Activated naive CD4-positive, alpha-beta T cell treated with anti-CD3 and anti-CD28 coated beads, Interleukin-2, amount 10 ng/mL, durations not matched to agents 7 days and 5 days (primary cell): ENCODE measurements around the gene RNPS1.

ENCODE experiments used
- CTCF ChIA-PET: fragments of 350-600 bp; sonication (Branson Sonifier 250); formaldehyde crosslinking; loops from one replicate; lab custom pipeline; 2021; ENCODE audit warnings: antibody characterized with exemption; lab: Charles Lee
- DNase-seq: peaks from one replicate; pipeline ENCODE4 v3.0.0-alpha.2; 2020
- H3K27ac Mint-ChIP-seq: one replicate; pipeline ENCODE4 v1.8.0; 2021; ENCODE audit warnings: mild to moderate bottlenecking, moderate library complexity, mixed read lengths
- H3K27me3 Mint-ChIP-seq: one replicate; pipeline ENCODE4 v1.8.0; 2021; ENCODE audit warnings: mild to moderate bottlenecking, mixed read lengths
- H3K36me3 Mint-ChIP-seq: one replicate; pipeline ENCODE4 v1.8.0; 2021; ENCODE audit warnings: mixed read lengths
- H3K4me1 Mint-ChIP-seq: one replicate; pipeline ENCODE4 v1.8.0; 2021; ENCODE audit warnings: mixed read lengths
- H3K4me3 Mint-ChIP-seq: one replicate; pipeline ENCODE4 v1.8.0; 2021; ENCODE audit warnings: mild to moderate bottlenecking, moderate library complexity, mixed read lengths
- H3K9me3 Mint-ChIP-seq: one replicate; pipeline ENCODE4 v1.8.0; 2021; ENCODE audit warnings: mixed read lengths

RNPS1 gene

DNA sequence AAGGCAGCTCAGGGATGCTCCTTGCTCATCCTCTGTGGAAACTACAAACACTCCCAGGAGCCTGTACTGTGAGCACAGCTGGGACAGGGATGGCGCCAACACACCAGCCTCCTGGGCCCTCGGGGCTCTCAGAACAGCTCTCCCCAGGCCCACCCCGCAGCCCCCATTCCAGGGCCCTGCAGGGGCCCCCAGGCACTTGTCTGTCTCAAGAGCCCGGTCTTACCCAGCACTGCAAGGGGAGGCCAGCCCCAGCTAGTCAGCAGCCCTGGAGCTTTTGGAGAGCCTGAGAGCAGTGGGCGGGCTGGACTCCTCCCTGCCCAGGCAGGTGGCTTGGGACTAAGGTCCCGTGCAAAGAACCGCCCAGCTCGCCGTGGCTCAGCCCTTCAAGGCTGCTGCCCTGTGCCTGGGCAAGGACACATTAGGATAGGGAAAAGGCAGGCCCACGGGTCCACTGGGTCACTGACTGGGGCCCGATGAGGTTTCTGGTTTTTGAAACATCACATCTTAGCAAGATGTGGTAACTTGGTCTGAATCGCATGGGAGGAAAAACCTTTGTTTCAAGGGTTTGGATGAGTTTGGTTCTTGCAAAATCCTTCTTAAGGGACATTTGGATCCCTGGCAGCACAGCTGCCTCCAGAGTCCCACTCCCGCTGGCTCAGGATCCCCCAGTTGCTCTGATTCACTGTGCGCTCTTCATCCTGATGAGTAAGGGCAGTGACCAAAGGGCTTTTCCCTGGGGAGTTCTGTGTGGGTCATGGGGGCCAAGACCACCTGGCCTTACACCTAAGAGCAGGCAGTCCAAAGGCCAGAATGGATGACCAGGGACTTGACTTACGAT lies 28.9 kb downstream of the RNPS1 start:
- no peak for DNase-seq
- peaks cover 5% of the 10 kb centered on the region for H3K4me1 Mint-ChIP-seq
- H3K27me3 Mint-ChIP-seq, result peaks cover 38% of the 10 kb centered on the region
- no peak overlapping the region for H3K27ac Mint-ChIP-seq
- H3K4me3 Mint-ChIP-seq, result no peak overlapping the region
- no peaks in the 10 kb centered on the region for H3K9me3 Mint-ChIP-seq
- CTCF ChIA-PET, result no interaction called here
- H3K36me3 Mint-ChIP-seq, result peaks cover 12% of the 10 kb centered on the region

DNA sequence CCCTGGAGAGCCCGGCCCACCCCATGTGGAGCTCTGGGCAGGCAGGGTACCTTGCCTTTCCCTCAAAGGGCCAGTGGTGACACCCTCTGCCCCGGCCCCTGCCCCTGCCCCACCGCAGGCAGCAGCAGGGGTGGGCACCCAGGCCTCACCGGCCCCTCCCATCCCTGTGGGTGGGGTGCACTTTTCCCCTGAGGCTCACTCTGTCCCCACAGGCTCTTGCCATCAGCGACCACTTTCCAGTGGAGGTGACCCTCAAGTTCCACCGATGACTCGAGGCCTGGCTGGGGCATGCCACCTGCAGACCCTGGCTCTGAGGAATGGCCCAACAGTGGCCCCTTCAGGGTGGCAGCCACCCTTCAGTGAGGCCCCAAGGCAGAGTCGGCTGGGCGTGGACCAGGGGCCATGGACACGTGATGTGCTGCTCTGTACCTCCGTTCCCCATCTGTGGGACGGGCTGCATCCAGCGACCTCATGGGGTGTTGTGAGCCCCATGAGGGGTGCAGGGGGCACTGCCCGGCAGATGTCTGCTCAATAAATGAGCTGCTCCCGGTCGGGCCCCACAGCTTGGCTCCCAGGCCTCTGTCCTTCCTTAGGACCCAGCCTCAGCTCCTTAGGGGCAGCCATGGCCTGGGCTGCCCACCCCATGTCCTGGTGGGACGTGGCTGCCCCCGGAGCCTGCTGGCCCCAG lies 29.6 kb downstream of the RNPS1 start:
- Mint-ChIP-seq H3K36me3 (peaks cover 10% of the 10 kb centered on the region), H3K9me3 (no peaks in the 10 kb centered on the region), H3K27me3 (peaks cover 38% of the 10 kb centered on the region), H3K4me1 (peaks cover 3% of the 10 kb centered on the region), H3K27ac (no peak overlapping the region), H3K4me3 (no peak overlapping the region)
- CTCF ChIA-PET, result no interaction called here
- DNase-seq, result no peak

DNA sequence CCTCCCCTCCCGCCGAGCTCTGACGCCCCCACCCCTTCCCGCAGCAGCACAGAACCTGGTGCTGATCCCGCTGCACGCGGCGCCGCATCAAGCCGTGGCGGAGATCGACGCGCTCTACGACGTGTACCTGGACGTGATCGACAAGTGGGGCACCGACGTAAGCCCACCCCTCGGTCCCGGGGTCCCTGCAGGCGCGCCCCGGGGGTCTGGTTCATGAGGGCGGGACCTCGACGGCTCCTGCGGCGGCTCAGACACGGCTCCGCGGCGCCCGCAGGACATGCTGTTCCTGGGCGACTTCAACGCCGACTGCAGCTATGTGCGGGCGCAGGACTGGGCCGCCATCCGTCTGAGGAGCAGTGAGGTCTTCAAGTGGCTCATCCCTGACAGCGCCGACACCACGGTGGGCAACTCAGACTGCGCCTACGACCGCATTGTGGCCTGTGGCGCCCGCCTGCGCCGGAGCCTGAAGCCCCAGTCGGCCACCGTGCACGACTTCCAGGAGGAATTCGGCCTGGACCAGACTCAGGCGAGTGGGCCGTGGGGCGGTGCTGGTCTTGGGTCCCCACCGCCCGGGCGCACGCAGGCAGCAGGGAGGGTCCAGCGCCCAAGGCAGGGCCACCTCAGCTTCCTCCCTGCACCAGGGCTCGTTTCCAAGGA lies 30.3 kb downstream of the RNPS1 start:
- H3K9me3 Mint-ChIP-seq, result no peaks in the 10 kb centered on the region
- CTCF ChIA-PET, result no interaction called here
- H3K27ac Mint-ChIP-seq, result no peak overlapping the region
- no peak for DNase-seq
- peaks cover 3% of the 10 kb centered on the region for H3K4me1 Mint-ChIP-seq
- H3K4me3 Mint-ChIP-seq, result no peak overlapping the region
- peaks cover 10% of the 10 kb centered on the region for H3K36me3 Mint-ChIP-seq
- peaks cover 38% of the 10 kb centered on the region for H3K27me3 Mint-ChIP-seq

DNA sequence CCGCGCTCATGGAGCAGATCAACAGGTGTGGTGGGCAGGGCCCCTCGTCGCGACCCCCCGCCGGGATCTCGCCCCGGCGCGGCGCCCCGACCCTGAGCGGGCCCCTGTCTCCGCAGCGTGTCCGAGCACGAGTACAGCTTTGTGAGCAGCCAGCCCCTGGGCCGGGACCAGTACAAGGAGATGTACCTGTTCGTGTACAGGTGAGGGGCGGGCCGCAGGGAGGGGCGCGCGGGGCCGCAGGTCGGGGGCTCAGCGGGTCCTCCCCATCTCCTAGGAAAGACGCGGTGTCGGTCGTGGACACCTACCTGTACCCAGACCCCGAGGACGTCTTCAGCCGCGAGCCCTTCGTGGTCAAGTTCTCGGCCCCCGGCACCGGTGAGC lies 30.8 kb downstream of the RNPS1 start:
- Mint-ChIP-seq H3K36me3 (peaks cover 7% of the 10 kb centered on the region), H3K9me3 (no peaks in the 10 kb centered on the region), H3K4me1 (no peaks in the 10 kb centered on the region), H3K27me3 (peaks cover 38% of the 10 kb centered on the region), H3K27ac (no peak overlapping the region), H3K4me3 (no peak overlapping the region)
- CTCF ChIA-PET, result no interaction called here
- DNase-seq, result no peak

DNA sequence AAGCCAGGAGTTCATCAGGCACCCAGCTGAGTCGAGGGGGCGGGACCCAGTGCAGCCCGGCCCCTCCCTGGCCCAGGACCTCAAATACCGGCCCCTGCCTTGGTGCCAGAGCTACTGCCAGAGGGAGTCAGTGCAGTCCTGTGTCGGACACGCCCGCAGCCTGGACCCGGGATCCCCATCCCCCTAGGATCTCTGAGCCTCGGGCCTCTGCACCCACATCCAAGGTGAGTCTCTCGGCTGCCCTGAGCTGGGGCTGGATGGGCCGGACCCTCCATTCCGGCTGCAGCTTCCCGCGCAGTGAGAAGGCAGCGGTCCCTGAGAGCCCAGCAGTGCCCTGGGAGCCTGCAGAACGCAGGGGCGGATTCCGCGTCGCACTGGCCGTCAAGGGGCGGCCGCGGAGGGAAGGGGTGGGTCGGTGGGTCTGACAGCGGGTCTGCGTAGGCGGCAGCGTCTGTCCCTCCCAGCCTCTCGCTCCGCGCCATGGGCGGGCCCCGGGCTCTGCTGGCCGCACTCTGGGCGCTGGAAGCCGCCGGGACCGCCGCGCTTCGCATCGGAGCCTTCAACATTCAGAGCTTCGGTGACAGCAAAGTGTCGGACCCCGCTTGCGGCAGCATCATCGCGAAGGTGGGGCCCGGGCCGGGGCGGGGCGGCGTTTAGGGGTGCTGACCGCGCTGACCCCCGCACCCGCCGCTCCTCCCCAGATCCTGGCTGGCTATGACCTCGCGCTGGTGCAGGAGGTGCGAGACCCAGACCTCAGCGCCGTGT lies 31.4 kb downstream of the RNPS1 start, which contains the start of gene DNASE1L2:
Gene DNASE1L2, plus strand, starts transcription at position 108 of the 765 bp plus-strand sequence. Its CDS starts 373 bp downstream, at position 481.
- Mint-ChIP-seq H3K9me3 (no peaks in the 10 kb centered on the region), H3K27ac (no peak within 1 kb of the TSS), H3K4me3 (no peak within 1 kb of the TSS), H3K36me3 (peaks cover 8% of the 10 kb centered on the region), H3K27me3 (peaks cover 38% of the 10 kb centered on the region), H3K4me1 (no peaks in the 10 kb centered on the region)
- CTCF ChIA-PET, result no interaction called here
- no peak for DNase-seq

DNA sequence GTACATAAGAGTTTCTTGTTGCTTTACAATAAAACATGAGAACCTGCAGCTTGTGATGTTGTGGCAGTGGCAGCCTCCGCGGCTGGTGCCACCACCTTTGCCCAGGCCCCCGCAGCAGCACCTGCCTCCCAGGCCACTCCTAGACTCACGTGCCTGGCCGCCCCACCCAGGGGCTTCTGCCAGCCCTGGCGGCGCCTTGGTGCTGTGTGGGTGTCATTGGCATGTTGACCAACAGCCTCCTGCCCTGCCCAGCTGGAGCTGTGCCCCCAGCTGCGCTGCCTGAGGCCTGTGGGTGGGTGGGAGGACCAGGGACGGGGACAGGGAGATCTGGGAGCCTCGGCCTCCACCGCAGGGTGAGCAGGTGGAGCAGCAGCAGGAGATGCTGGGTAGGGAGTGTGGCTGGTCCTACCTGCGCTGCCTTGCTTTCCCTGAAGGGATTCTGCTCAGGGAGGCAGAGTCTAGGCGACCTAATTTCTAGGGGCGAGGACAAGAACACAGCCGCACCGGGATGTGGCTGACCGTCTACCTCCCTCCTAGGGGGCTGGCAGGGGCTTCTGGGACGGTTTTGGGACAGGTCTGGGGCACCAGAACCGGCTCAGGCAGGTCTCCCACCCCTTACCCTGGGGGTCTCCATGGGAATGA lies 32.1 kb downstream of the RNPS1 start:
- Mint-ChIP-seq H3K27ac (no peak overlapping the region), H3K4me3 (no peak overlapping the region), H3K27me3 (peaks cover 38% of the 10 kb centered on the region), H3K9me3 (no peaks in the 10 kb centered on the region), H3K4me1 (no peaks in the 10 kb centered on the region), H3K36me3 (peaks cover 8% of the 10 kb centered on the region)
- no peak for DNase-seq
- CTCF ChIA-PET, result no interaction called here

DNA sequence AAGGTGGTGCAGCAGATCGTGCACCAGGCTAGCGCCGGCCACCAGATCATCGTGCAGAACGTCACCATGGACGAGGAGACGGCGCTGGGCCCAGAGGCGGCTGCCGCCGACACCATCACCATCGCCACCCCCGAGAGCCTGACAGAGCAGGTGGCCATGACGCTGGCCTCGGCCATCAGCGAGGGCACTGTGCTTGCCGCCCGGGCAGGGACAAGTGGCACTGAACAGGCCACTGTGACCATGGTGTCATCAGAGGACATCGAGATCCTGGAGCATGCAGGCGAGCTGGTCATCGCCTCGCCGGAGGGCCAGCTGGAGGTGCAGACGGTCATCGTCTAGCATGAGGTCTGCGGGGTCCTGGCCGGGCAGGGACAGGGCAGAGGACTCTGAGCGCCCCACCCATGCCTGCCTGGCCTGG lies 32.7 kb downstream of the RNPS1 start:
- CTCF ChIA-PET, result no interaction called here
- Mint-ChIP-seq H3K27me3 (peaks cover 38% of the 10 kb centered on the region), H3K36me3 (peaks cover 8% of the 10 kb centered on the region), H3K4me3 (no peak overlapping the region), H3K27ac (no peak overlapping the region), H3K4me1 (no peaks in the 10 kb centered on the region), H3K9me3 (no peaks in the 10 kb centered on the region)
- DNase-seq, result no peak

DNA sequence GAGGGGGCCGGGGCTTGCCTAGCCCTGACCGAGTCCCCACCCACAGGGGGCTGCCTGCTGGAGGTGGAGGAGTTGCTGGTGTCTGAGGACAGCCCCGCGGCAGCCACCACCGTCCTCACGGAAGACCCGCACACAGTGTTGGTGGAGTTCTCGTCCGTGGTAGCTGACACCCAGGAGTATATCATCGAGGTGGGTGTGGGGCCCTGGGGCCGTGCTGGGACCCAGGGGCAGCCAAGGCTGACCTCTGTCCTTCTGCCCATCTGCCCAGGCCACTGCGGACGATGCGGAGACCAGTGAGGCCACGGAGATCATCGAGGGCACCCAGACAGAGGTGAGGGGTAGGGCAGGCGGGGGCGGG lies 33.1 kb downstream of the RNPS1 start:
- no peaks in the 10 kb centered on the region for H3K9me3 Mint-ChIP-seq

DNA sequence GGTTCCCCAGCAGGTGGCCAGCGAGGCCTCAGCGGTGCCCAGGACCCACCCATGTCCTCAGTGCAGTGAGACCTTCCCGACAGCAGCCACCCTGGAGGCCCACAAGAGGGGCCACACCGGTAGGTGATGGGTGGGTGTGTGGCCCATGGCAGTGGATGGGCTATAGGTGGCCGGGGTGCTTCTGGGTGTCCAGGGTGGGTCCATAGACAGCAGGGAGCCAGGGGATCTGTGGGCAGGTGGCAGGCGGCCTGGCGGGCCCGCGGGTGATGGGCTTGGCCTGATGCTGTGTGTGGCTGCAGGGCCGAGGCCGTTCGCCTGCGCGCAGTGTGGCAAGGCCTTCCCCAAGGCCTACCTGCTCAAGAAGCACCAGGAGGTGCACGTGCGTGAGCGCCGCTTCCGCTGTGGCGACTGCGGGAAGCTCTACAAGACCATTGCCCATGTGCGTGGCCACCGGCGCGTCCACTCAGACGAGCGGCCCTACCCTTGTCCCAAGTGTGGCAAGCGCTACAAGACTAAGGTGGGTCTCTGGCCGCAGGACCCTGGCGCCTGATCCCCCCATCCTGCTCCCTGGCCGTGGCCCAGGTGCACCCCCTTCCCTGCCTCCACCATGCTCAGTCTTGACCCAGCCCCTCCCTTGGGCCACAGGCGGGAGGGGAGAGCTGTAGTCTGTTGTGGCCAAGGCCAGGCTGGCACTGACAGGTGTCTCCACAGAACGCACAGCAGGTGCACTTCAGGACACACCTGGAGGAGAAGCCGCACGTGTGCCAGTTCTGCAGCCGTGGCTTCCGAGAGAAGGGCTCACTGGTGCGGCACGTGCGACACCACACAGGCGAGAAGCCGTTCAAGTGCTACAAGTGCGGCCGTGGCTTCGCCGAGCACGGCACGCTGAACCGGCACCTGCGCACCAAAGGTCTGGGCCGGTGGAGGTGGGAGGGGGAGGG lies 33.8 kb downstream of the RNPS1 start:
- no peak for DNase-seq
- Mint-ChIP-seq H3K27me3 (peaks cover 38% of the 10 kb centered on the region), H3K4me3 (no peak overlapping the region), H3K9me3 (no peaks in the 10 kb centered on the region), H3K4me1 (no peaks in the 10 kb centered on the region), H3K36me3 (peaks cover 12% of the 10 kb centered on the region), H3K27ac (no peak overlapping the region)
- CTCF ChIA-PET, result no interaction called here

More for the DNA sequence above, 33.1 kb downstream of the RNPS1 start:
- CTCF ChIA-PET, result no interaction called here
- Mint-ChIP-seq H3K4me3 (no peak overlapping the region), H3K27ac (no peak overlapping the region), H3K27me3 (peaks cover 38% of the 10 kb centered on the region), H3K4me1 (no peaks in the 10 kb centered on the region), H3K36me3 (peaks cover 9% of the 10 kb centered on the region)
- DNase-seq, result no peak

DNA sequence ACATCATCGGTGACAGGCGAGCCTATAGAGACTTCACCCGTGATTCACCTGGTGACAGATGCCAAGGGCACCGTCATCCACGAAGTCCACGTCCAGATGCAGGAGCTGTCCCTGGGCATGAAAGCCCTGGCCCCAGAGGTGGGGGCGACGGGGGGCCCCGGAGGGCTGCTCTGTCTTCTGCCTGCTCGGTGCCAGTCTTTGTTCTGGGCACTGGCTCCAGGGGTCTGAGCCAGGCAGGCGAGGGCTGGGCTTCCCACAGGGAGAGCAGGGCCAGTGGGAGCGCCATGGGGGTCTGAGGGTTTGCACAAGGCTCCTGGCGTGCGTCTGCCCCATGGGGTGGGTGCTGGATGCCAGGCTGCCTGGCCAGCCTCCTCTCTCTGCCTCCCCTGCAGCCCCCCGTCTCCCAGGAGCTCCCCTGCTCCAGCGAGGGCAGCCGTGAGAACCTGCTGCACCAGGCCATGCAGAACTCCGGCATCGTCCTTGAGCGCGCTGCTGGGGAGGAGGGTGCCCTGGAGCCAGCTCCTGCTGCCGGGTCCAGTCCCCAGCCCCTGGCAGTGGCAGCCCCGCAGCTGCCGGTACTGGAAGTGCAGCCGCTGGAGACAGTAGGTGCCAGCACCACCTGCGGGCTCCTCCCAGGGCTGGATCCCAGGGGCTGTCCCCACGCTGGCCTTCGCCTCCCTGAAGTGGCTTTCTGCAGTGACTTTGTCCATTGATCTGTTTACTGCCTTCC lies 34.7 kb downstream of the RNPS1 start:
- Mint-ChIP-seq H3K27me3 (peaks cover 32% of the 10 kb centered on the region), H3K4me1 (no peaks in the 10 kb centered on the region), H3K9me3 (no peaks in the 10 kb centered on the region), H3K4me3 (no peak overlapping the region), H3K27ac (no peak overlapping the region), H3K36me3 (peaks cover 12% of the 10 kb centered on the region)
- no peak for DNase-seq
- CTCF ChIA-PET, result no interaction called here

DNA sequence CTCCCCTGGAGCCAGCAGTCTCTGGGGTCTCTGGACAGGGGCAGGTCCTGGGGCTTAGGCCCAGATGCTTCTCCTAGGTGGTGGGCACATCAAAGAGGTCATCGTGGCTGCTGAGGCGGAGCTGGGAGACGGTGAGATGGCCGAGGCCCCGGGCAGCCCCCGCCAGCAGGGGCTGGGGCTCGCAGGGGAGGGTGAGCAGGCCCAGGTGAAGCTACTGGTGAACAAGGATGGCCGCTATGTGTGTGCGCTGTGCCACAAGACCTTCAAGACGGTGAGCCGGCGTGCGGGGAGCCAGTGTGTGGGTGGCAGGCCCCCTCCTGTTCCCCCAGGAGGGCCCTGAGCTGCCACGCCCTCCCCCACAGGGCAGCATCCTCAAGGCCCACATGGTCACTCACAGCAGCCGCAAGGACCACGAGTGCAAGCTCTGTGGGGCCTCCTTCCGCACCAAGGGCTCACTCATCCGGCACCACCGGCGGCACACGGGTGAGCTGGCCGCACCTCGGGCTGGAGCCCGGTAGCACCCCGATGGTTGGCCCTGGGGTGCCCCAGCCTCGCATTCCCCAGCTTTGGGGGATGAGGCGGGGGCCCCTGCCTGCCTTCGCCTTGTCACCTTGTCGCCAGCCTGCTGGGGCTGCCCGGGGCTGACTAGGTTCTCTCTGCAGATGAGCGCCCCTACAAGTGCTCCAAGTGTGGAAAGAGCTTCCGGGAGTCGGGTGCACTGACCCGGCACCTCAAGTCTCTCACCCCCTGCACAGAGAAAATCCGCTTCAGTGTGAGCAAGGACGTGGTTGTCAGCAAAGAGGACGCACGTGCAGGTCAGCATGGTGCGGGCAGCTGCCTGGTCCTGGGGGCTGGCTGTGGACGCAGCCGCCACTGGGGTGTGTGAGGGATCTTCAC lies 35.6 kb downstream of the RNPS1 start:
- H3K27me3 Mint-ChIP-seq, result peaks cover 26% of the 10 kb centered on the region
- H3K36me3 Mint-ChIP-seq, result peaks cover 12% of the 10 kb centered on the region
- no peak for DNase-seq
- no peaks in the 10 kb centered on the region for H3K9me3 Mint-ChIP-seq
- CTCF ChIA-PET, result no interaction called here
- no peaks in the 10 kb centered on the region for H3K4me1 Mint-ChIP-seq
- no peak overlapping the region for H3K27ac Mint-ChIP-seq
- no peak overlapping the region for H3K4me3 Mint-ChIP-seq
